Activated CD8-positive, alpha-beta memory T cell treated with anti-CD3 and anti-CD28 coated beads for 48 hours (primary cell): ENCODE results near the gene TRMT1L.
"Not testable (repeated sequence)": the region's sequence is repeated elsewhere in the genome, so short reads cannot be mapped to it uniquely, and the experiment has no call there.

Experiments
- DNase-seq, 3 experiments: peaks; one replicate each; pipeline ENCODE4 v3.0.0-alpha.2; 2020; ENCODE audit warnings: low read depth in 2 of 3, low spot score in 2 of 3

Gene TRMT1L

GRCh38 chr1:185156854-185157598 lies at the start of gene TRMT1L, which contains the start of gene SWT1:
Gene TRMT1L (minus strand): TSS chr1:185156953. CDS start chr1:185156712, 241 bp downstream.
Gene SWT1 (plus strand): TSS chr1:185157167. CDS start chr1:185160842, 3,675 bp downstream.
- DNase-seq = peak; percentile 89 to 94 (median 93)

DNA sequence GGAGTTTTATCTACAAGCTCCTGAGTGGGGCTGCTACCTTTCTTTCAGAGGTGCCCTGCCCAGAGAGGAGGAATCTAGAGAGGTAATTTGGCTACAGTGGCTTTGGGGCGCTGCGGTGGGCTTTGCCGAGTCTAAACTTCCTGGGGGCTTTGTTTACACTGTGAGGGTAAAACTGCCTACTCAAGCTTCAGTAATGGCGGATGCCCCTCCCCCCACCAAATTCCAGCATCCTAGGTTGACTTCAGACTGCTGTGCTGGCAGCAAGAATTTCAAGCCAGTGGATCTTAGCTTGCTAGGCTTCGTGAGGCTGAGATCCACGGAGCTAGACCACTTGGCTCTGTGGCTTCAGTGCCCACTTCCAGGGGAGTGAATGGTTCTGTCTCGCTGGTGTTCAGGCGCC lies 44.1 kb upstream of the TRMT1L start:
- DNase-seq = no peak

DNA sequence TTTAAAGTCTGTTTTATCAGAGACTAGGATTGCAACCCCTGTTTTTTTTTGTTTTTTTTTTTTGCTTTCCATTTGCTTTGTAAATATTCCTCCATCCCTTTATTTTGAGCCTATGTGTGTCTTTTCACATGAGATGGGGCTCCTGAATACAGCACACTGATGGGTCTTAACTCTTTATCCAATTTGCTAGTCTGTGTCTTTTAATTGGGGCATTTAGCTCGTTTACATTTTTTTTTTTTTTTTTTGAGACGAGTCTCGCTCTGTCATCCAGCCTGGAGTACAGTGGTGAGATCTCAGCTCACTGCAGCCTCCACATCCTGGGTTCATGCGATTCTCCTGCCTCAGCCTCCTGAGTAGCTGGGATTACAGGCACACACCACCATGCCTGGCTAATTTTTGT lies 42.0 kb upstream of the TRMT1L start:
- DNase-seq = not testable (repeated sequence)

DNA sequence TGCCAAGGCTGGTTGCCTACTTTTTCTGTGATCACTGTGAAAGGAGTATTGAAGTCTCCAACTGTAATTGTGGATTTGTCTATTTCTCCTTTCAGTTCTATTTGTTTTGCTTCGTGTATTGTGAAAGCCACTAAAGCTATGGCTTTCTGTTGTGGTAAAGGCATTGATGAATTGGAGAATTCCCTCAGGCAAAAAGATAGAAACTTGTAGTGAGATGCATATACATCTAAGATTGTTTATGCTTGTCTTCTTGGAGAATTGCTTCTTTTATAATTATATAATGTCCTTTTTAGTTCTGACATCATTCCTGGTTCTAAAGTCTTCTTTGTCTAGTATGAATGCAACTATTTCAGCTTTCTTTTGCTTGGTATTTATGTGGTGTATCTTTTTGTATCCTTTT lies 37.0 kb upstream of the TRMT1L start:
- DNase-seq = no peak

DNA sequence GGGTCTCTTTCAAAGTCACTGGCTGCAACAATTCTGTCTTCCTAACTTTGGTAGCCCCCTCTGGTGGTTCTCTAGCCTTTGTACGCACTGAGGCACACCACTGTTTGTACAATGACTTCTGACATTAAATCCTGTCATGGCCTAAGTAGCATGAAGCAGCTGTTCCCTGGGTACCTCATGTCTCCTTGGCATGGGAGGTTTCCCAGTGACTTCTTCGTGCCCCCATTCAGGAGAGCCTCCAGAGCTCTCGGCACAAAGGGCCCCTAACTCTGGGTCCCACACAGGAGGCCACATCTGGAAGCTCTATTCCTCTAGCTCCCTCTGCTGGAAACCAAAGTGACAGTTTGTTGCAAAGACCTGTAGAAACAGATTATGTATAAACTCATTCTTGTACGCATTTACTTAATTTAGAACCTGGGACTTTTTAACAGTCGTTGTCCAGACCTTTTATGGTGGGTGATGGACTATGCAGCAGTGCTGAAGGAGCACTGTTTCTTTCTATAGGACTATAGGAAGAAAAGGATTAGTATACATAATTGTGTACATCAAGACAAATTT lies 13.6 kb upstream of the TRMT1L start:
- DNase-seq = no peak

- DNase-seq = no peak
Observed at GRCh38 chr1:185166106-185166505, 9.4 kb upstream of the TRMT1L start.

DNA sequence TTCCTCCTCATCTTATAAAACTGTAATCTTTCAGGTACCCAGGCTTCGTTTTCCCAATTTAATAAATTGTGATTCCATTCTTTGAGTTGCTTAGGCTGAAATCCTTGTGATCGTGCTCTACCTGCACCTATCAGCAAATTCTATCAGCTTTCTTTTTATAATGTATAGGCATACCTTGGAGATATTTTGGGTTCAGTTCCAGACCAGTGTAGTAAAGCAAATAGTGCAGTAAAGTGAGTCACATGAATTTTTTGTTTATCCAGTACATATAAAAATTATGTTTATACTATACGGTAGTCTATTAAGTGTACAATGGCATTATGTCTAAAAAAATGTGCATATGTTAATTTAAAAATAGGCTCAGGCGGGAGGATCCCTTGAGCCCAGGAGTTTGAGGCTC lies 5.7 kb upstream of the TRMT1L start:
- DNase-seq = no peak

DNA sequence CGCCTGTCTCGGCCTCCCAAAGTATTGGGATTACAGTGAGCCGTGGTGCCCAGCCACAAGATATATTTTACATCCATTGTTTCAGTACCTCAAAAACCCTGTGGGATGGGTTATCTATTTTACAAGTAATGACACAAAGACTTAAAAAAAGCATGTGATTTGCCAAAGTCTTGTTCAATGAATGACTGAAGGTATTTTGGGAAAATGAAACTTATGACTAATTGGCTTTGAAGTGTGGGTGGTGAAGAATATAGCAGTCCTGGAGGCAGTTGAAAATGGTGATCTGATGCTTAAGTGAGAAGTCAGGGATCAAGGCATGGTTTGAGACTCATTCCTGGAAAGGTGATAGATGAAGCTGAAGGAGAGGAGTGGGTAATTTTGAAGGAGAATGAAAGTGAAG lies 3.2 kb upstream of the TRMT1L start:
- DNase-seq = no peak

- DNase-seq = no peak
Observed at GRCh38 chr1:185158800-185159199, 2.0 kb upstream of the TRMT1L start.

DNA sequence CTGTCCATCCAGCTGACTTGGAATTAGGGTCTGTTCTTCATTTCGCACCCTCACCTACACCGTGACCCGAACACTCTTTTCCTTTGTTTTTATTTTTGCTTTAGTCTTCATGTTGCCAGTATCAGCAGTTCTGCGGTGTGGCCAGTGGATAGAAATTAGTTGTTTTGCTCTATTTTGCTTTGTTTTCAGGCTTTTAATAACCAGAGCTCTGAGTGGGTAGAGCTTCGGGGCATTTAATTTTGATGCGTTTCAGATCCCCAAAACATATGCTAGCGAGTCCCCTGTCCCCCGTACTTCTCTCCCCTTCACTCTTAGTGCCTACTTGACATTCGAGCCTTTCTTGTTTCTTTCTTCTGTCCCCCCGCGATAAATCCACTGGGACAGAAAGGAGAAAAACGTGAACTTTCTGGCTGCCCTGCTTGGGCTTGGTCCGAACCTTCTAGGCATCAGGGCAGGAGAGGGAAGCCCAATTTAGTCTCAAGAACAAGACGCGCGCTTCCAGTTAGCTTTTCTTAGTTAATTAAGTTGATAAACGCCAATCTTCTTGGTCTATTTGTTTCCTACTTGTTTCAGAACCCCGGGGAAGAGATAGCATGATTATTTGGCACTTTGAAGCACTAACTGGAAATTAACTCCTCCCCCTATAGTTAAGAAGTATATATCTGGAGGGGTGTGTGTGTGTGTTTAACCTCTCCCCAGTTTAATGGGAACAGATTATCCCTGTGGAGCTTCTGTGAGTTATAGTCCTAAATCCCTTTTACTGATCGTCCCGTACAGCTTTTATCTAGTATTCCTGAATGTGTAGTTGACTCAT lies 1.1 kb upstream of the TRMT1L start:
- DNase-seq = no peak

GRCh38 chr1:185156288-185156853 lies 382 bp downstream of the TRMT1L start:
- DNase-seq = no peak

DNA sequence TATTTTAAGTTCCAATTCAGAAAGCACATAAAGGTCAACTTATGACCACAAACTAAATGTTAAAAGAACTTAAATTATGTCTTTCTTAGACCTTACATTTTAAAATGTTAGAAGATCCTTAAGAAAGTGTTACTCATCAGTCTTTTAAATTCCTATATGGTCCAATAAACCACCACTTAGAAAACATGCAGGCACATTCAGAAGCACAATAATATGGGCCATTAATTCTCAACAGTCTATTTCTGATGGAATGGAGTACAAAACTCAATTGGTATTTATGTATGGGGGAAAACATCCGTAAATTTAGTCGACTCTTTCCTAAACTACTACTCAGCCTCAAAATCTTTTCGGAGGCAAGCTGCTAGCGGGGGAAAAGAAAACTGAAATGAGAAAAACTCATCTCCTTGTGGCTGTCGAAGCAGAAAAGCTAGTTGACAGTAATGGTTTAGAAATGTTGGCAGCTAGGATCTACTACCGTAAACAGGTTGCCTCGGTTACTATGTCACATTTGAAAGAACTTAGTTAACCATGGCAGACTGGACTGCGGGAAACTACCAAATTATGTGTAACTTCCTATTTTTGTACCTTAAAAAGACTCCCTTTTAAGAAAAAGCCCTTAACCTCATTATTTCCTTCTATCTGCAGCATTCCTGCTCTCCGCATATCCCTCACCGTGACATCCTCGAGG lies 1.0 kb downstream of the TRMT1L start:
- no peak for DNase-seq

DNA sequence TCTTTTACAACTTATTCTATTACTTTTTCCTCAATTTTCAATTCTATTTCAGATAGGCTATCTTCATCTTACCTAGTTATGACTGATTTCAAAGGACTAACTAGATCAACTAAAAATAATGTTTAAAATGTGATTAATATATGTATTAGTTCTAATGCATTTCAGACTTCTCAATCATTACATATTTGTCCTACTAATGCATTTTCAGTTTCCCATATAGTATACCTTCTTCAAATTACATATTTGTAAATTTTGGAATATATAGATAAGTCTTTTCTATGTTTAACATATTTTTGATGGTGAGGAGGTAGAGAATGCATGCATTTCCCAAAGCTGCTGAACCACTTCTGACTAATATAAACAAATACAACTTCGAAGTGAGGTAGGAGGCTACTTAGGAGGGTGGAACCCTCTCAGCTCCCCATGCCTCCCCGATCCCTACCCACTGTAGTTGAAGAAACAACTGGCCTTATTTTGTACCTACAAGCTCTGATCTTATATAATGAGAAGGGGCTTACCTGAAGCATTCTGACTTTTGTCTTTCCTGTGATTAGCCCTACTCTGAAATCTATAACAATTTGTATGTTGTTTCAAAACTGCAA lies 1.7 kb downstream of the TRMT1L start:
- DNase-seq = no peak

GRCh38 chr1:185152187-185152767 lies 4.5 kb downstream of the TRMT1L start:
- no peak for DNase-seq

DNA sequence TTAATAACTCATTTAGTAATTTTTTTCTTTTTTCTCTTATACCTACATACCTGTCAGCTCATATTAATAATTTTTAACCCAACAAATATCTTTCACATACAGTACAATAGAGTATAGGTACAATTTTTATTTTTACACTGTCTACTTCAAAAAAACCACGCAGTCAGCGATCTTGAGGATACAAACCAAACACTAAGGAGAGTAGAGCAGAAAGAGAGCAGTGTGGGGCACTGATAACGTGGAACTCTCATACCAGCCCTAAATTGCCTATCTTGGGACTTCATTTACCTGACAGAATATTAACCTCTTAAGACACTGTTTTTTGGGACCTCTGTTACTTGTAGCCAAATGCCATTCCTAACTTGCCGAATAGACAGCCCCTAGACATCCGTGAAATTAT lies 5.5 kb downstream of the TRMT1L start:
- DNase-seq = no peak

GRCh38 chr1:185144233-185144632 lies 12.5 kb downstream of the TRMT1L start:
- DNase-seq = no peak

GRCh38 chr1:185139246-185139645 lies 17.5 kb downstream of the TRMT1L start:
- no peak for DNase-seq

- no peak for DNase-seq
Observed at GRCh38 chr1:185137896-185138545, 18.7 kb downstream of the TRMT1L start.

DNA sequence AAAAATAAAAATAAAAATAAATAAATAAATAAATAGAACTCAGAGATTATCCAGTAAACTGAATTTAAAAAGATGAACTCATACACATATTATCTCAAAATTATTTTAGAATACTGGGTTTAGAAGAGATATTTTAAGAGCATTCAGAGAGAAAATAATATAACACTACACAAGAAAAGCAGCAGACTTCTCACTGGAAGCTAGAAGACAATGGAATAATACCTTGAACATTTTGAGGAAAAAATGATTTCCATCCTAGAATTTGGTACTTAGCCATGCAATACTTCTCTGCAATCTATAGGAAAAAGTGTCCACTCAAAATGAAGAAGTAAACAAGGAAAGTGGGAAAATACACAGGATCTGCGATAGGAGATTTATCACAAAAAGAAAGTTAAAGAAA lies 24.2 kb downstream of the TRMT1L start:
- no peak for DNase-seq

- no peak for DNase-seq
Observed at GRCh38 chr1:185129708-185130107, 27.0 kb downstream of the TRMT1L start.
